Psoas muscle (tissue), 8 donors: ENCODE data around the gene CAPN15. TPM values are rescaled to one million over a fixed set of nuclear protein-coding genes. Genes with fewer than 3 reads are reported as not detected.
"Not testable (repeated sequence)": the region's sequence is repeated elsewhere in the genome, so short reads cannot be mapped to it uniquely, and the experiment has no call there.

Experiments used
- ATAC-seq, 4 donors: fragments of 200-7000 bp; cut with Tn5 transposase; one replicate each; pipeline ENCODE4 v1.9.1; 2020; ENCODE audit warnings: moderate library complexity in 3 of 4, mild to moderate bottlenecking in 2 of 4
- DNase-seq, 2 donors: peaks; one replicate each; pipeline ENCODE4 v3.0.0-alpha.2; 2020
- H3K27ac ChIP-seq: fragments of 200-600 bp; one replicate; pipeline ENCODE4 v1.8.0; 2022
- H3K27me3 ChIP-seq, 3 donors: fragments of 200-600 bp in 1 of 3; one replicate each; pipeline versions ENCODE4 v1.6.1 to v1.8.0; 2013 to 2022; ENCODE audit warnings: low read length in 2 of 3, mild to moderate bottlenecking in 2 of 3, moderate library complexity in 1 of 3; ENCODE audit not compliant: insufficient read depth in 3 of 3
- H3K36me3 ChIP-seq, 2 donors: fragments of 200-600 bp in 1 of 2; one replicate each; pipeline versions ENCODE4 v1.6.1 to v1.8.0; 2013 to 2022; ENCODE audit warnings: low read depth in 1 of 2, mild to moderate bottlenecking in 1 of 2, moderate library complexity in 1 of 2; ENCODE audit not compliant: insufficient read depth in 1 of 2
- H3K4me1 ChIP-seq: fragments of 200-600 bp; one replicate; pipeline ENCODE4 v1.8.0; 2022
- H3K4me3 ChIP-seq: fragments of 200-600 bp; one replicate; pipeline ENCODE4 v1.8.0; 2022; ENCODE audit warnings: mild to moderate bottlenecking
- H3K9me3 ChIP-seq: fragments of 200-600 bp; one replicate; pipeline ENCODE4 v1.8.0; 2022
- CTCF ChIP-seq: fragments of 200-600 bp; IDR thresholded peaks from one replicate; pipeline ENCODE4 v1.8.0; 2022; ENCODE audit warnings: antibody characterized with exemption
- WGBS, 3 donors: extraction: QIAGEN DNeasy Blood & Tissue Kit; methylation state at CpG; one replicate each; pipeline versions ENCODE4 v1.1.6 to v1.1.7; 2013; 5-methylcytosine and 5-hydroxymethylcytosine counted together
- intact Hi-C, 2 donors: fragments of 100-400 bp; cut with DNase I; formaldehyde crosslinking; loops; one replicate each; pipeline versions ENCODE4 v1.11.0 to v1.14.2; 2022
- polyA plus RNA-seq, 3 donors: library from polyadenylated mRNA; stranded (reverse); fragments of 200-250 nt; gene quantifications; one replicate each; pipeline ENCODE4 v1.2.3, GENCODE V29; 2013
- total RNA-seq, 4 donors: library from RNA; stranded (reverse); fragmentation: NEBNext Ultra II Directional in 2 of 4; extraction: Animal tissue kit (Norgen Biotek cat#: 25700) in 2 of 4; gene quantifications; one replicate each; pipeline versions ENCODE4 v1.2.1 to v1.2.4, GENCODE V29; 2021 to 2023
- donor health status: healthy with polysubstance abuse.
- donor health status: DM: no; HTN: no; CAD: no; lungs with moderate emphysema.
- donor health status: Bipolar disorder and iron deficiency.
- donor health status: healthy.
- donor health status: DM: yes; HTN: yes; CAD: no.
- donor health status: DM: no; HTN: no; CAD: no.
- donor health status: DM: no; HTN: no; CAD: no.
- donor health status: DM: yes; HTN: yes; CAD: no.

The CAPN15 gene
- total and polyA plus RNA-seq, 7 donors, result 14.9 to 32.1 (median 25.5) TPM

- Histone ChIP-seq H3K36me3 (peaks cover 0 to 17% of the 10 kb centered on the region in 2 donors), H3K27me3 (no peaks in the 10 kb centered on the region), H3K4me3 (no peak overlapping the region), H3K9me3 (no peaks in the 10 kb centered on the region), H3K4me1 (peaks cover 51% of the 10 kb centered on the region), H3K27ac (peak overlapping the region; percentile 95)
- peak in 1 of 4 donors; percentile 16 for ATAC-seq
- WGBS, 3 donors, result 80 to 81% (median 80%) methylated on average over 34 of the region's 34 CpGs
- no peak for DNase-seq
- no peak for TF ChIP-seq CTCF
- intact Hi-C loops, result no loop called here
Measured at GRCh38 chr16:595942-596735, 68.6 kb downstream of the CAPN15 start.

GRCh38 chr16:596736-597060 is 69.2 kb downstream of the CAPN15 start:
- Histone ChIP-seq H3K27ac (peak overlapping the region; percentile 95), H3K36me3 (peaks cover 0 to 17% of the 10 kb centered on the region in 2 donors), H3K27me3 (no peaks in the 10 kb centered on the region), H3K9me3 (no peaks in the 10 kb centered on the region), H3K4me1 (peaks cover 46% of the 10 kb centered on the region), H3K4me3 (no peak overlapping the region)
- intact Hi-C loops, result no loop called here
- no peak for DNase-seq
- no peak for TF ChIP-seq CTCF
- 92 to 96% (median 94%) methylated on average over 12 of the region's 12 CpGs for WGBS, 3 donors
- no peak for ATAC-seq

GRCh38 chr16:597655-598054 is 70.1 kb downstream of the CAPN15 start:
- intact Hi-C loops, DNase-seq, ATAC-seq, H3K9me3 ChIP-seq, H3K27ac ChIP-seq, H3K27me3 ChIP-seq, H3K4me3 ChIP-seq: not testable (repeated sequence)
- Histone ChIP-seq H3K4me1 (peaks cover 42% of the 10 kb centered on the region), H3K36me3 (peaks cover 0 to 17% of the 10 kb centered on the region in 2 donors)
- 95 to 99% (median 98%) methylated on average over 6 to 7 of the region's 7 CpGs for WGBS, 3 donors

GRCh38 chr16:598823-599739 is 71.6 kb downstream of the CAPN15 start:
- no peak for ATAC-seq
- peaks cover 0 to 17% of the 10 kb centered on the region in 2 donors for H3K36me3 ChIP-seq
- no peaks in the 10 kb centered on the region for H3K9me3 ChIP-seq
- peaks cover 32% of the 10 kb centered on the region for H3K4me1 ChIP-seq
- WGBS, 3 donors, result 94 to 97% (median 95%) methylated on average over 42 to 43 of the region's 43 CpGs
- no peak overlapping the region for H3K4me3 ChIP-seq
- H3K27ac ChIP-seq, result no peak overlapping the region
- intact Hi-C loops, result no loop called here
- no peak for TF ChIP-seq CTCF
- no peaks in the 10 kb centered on the region for H3K27me3 ChIP-seq
- DNase-seq, result no peak

- Histone ChIP-seq H3K4me3 (no peak overlapping the region), H3K9me3 (no peaks in the 10 kb centered on the region), H3K4me1 (peaks cover 22% of the 10 kb centered on the region), H3K36me3 (peaks cover 0 to 13% of the 10 kb centered on the region in 2 donors), H3K27me3 (no peaks in the 10 kb centered on the region), H3K27ac (no peak overlapping the region)
- intact Hi-C loops, result no loop called here
- ATAC-seq, result no peak
- no peak for TF ChIP-seq CTCF
- DNase-seq, result no peak
- WGBS, 3 donors, result 54 to 68% (median 58%) methylated on average over 7 of the region's 7 CpGs
Measured at GRCh38 chr16:600781-601180, 73.3 kb downstream of the CAPN15 start.
